ENCODE data around the gene CTAGE8.
"Not testable (repeated sequence)": the region's sequence is repeated elsewhere in the genome, so short reads cannot be mapped to it uniquely, and the experiment has no call there.

DNA sequence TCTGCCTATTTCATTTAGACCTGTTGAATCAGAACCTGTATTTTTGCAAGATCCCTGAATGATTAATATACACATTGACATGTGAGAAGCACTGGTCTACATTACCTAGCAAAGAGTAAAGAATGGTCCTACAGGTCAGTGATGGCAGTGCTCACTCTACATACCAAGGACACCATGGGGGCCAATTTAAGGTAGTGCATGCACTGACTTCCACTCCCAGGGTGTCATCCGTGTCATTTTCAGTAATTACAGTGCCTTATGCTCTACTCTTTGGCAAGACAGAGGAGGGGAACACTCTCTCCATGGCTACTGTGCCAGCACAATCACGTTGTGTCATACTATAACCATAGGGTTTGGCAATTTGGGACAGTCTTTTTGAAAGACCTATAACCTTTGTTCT, 23.7 kb downstream of the CTAGE8 start:
- TF ChIP-seq, protein P1, sequence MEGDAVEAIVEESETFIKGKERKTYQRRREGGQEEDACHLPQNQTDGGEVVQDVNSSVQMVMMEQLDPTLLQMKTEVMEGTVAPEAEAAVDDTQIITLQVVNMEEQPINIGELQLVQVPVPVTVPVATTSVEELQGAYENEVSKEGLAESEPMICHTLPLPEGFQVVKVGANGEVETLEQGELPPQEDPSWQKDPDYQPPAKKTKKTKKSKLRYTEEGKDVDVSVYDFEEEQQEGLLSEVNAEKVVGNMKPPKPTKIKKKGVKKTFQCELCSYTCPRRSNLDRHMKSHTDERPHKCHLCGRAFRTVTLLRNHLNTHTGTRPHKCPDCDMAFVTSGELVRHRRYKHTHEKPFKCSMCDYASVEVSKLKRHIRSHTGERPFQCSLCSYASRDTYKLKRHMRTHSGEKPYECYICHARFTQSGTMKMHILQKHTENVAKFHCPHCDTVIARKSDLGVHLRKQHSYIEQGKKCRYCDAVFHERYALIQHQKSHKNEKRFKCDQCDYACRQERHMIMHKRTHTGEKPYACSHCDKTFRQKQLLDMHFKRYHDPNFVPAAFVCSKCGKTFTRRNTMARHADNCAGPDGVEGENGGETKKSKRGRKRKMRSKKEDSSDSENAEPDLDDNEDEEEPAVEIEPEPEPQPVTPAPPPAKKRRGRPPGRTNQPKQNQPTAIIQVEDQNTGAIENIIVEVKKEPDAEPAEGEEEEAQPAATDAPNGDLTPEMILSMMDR (conservative IDR thresholded peaks at IDR 0.05), result not testable (repeated sequence)
- not testable (repeated sequence) for TF ChIP-seq ZFX (IDR thresholded peaks at IDR 0.05)
